Activated T-helper 17 cell treated with anti-CD3 and anti-CD28 coated beads, Interleukin-2, amount 50 U/mL, for 72 hours (primary cell): Measurements from ENCODE around the gene TMEM198. TPM values are rescaled to one million over a fixed set of nuclear protein-coding genes. Genes with fewer than 3 reads are reported as not detected.

Experiments
- ATAC-seq: fragments of 150-1000 bp; cut with Tn5 transposase; replicated peaks from 2 replicates; pipeline ENCODE4 v1.10.0; 2021; ENCODE audit warnings: mild to moderate bottlenecking, moderate library complexity
- H3K27ac Mint-ChIP-seq: one replicate; pipeline ENCODE4 v1.8.0; 2022; ENCODE audit warnings: mixed read lengths
- H3K27me3 Mint-ChIP-seq: one replicate; pipeline ENCODE4 v1.8.0; 2022; ENCODE audit warnings: mixed read lengths
- H3K36me3 Mint-ChIP-seq: one replicate; pipeline ENCODE4 v1.8.0; 2022; ENCODE audit warnings: low read depth, mild to moderate bottlenecking, mixed read lengths
- H3K4me1 Mint-ChIP-seq: one replicate; pipeline ENCODE4 v1.8.0; 2022; ENCODE audit warnings: mixed read lengths
- H3K4me3 Mint-ChIP-seq: one replicate; pipeline ENCODE4 v1.8.0; 2022; ENCODE audit warnings: mild to moderate bottlenecking, mixed read lengths
- H3K9me3 Mint-ChIP-seq: one replicate; pipeline ENCODE4 v1.8.0; 2022; ENCODE audit warnings: mixed read lengths
- total RNA-seq, 2 donors: library from RNA; stranded (reverse); gene quantifications; one replicate each; pipeline ENCODE4 v1.2.3, GENCODE V29; 2022

TMEM198 gene
- total RNA-seq, 2 donors from 2014 or later, result 3.7 to 5.1 TPM

DNA sequence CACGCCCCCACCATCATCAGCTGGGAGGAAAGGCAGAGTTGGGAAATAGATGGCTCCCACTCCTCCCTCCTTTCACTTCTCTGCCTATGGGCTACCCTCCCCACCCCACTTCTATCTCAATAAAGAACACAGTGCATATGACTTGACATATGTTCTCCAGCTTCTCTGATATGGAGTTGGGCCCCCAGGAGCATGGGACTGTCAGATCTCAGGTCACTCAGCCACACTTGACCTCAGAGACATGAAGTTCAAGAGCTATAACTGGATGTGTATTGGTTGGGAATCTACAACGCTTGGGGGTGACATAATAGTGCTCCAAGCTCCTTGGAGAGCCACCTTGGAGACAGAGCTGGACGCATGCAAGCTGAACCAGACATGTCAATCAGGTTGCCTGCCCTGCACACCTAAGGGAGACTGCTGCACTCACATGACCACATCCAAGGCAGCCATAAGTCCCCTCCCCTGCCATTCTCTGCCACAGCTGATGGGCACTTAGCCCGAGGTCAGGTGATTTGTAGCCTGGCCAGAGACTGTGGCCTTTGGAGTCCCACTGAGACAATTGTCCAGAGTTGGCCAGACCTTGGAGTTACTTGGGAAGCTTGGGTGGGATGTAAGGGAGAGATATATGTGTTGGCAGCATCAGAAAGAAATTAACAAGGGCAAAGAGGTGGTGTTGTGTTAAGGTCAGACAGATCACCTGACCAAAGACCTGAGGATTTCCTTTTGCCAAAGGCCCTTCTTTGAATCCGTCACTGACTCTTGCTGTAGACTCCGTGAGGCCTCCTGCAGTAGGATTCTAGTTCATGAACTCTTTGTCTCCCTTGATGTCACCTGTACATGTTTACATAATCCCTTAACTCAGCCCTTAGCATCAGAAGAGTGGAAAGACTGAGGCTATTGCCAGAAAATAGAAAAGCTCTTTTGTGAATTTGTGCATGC, 32.0 kb downstream of the TMEM198 start:
- H3K27ac Mint-ChIP-seq, result no peak overlapping the region
- no peak for ATAC-seq
- no peaks in the 10 kb centered on the region for H3K36me3 Mint-ChIP-seq
- peaks cover 35% of the 10 kb centered on the region for H3K27me3 Mint-ChIP-seq
- no peak overlapping the region for H3K4me3 Mint-ChIP-seq
- no peaks in the 10 kb centered on the region for H3K4me1 Mint-ChIP-seq
- no peaks in the 10 kb centered on the region for H3K9me3 Mint-ChIP-seq

- H3K27ac Mint-ChIP-seq, result no peak overlapping the region
- H3K9me3 Mint-ChIP-seq, result no peaks in the 10 kb centered on the region
- H3K36me3 Mint-ChIP-seq, result no peaks in the 10 kb centered on the region
- no peak overlapping the region for H3K4me3 Mint-ChIP-seq
- H3K4me1 Mint-ChIP-seq, result no peaks in the 10 kb centered on the region
- ATAC-seq, result no peak
- H3K27me3 Mint-ChIP-seq, result peaks cover 33% of the 10 kb centered on the region
Observed at GRCh38 chr2:219576505-219577388, 32.9 kb downstream of the TMEM198 start.

- H3K27me3 Mint-ChIP-seq, result peaks cover 21% of the 10 kb centered on the region
- H3K4me1 Mint-ChIP-seq, result no peaks in the 10 kb centered on the region
- no peak for ATAC-seq
- no peaks in the 10 kb centered on the region for H3K9me3 Mint-ChIP-seq
- no peak overlapping the region for H3K4me3 Mint-ChIP-seq
- H3K27ac Mint-ChIP-seq, result no peak overlapping the region
- no peaks in the 10 kb centered on the region for H3K36me3 Mint-ChIP-seq
Observed at GRCh38 chr2:219578811-219579613, 35.2 kb downstream of the TMEM198 start.

- H3K27ac Mint-ChIP-seq, result no peak overlapping the region
- H3K36me3 Mint-ChIP-seq, result no peaks in the 10 kb centered on the region
- no peaks in the 10 kb centered on the region for H3K4me1 Mint-ChIP-seq
- no peak for ATAC-seq
- H3K9me3 Mint-ChIP-seq, result no peaks in the 10 kb centered on the region
- H3K27me3 Mint-ChIP-seq, result peaks cover 19% of the 10 kb centered on the region
- no peak overlapping the region for H3K4me3 Mint-ChIP-seq
Observed at GRCh38 chr2:219581346-219581745, 37.5 kb downstream of the TMEM198 start.

GRCh38 chr2:219591091-219591490, 47.3 kb downstream of the TMEM198 start:
- Mint-ChIP-seq H3K4me1 (no peaks in the 10 kb centered on the region), H3K4me3 (no peak overlapping the region), H3K36me3 (no peaks in the 10 kb centered on the region), H3K9me3 (no peaks in the 10 kb centered on the region), H3K27me3 (peaks cover 17% of the 10 kb centered on the region), H3K27ac (no peak overlapping the region)
- no peak for ATAC-seq

- ATAC-seq, result no peak
- Mint-ChIP-seq H3K27me3 (peaks cover 12% of the 10 kb centered on the region), H3K4me1 (no peaks in the 10 kb centered on the region), H3K9me3 (no peaks in the 10 kb centered on the region), H3K36me3 (no peaks in the 10 kb centered on the region), H3K4me3 (no peak overlapping the region), H3K27ac (no peak overlapping the region)
Observed at GRCh38 chr2:219592736-219593135, 48.9 kb downstream of the TMEM198 start.

DNA sequence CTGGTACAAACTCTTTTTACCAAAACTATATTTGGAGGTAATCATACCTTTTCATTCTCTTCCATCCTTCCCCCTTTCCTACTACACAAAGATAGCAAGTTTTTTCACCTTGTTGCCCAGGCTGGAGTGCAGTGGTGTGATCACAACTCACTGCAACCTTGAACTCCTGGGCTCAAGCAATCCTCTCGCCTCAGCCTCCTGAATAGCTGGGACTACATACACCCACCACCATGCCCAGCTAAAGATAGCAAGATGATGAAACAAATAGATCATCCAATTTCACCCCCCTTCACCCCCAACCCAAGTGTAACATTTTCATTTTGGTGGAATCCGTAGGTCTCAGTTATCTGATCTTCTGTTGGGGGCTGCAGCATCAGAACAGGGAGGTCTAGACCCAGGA, 49.3 kb downstream of the TMEM198 start:
- ATAC-seq, result no peak
- no peak overlapping the region for H3K4me3 Mint-ChIP-seq
- no peaks in the 10 kb centered on the region for H3K36me3 Mint-ChIP-seq
- H3K27ac Mint-ChIP-seq, result no peak overlapping the region
- H3K4me1 Mint-ChIP-seq, result no peaks in the 10 kb centered on the region
- no peaks in the 10 kb centered on the region for H3K9me3 Mint-ChIP-seq
- H3K27me3 Mint-ChIP-seq, result peaks cover 12% of the 10 kb centered on the region

DNA sequence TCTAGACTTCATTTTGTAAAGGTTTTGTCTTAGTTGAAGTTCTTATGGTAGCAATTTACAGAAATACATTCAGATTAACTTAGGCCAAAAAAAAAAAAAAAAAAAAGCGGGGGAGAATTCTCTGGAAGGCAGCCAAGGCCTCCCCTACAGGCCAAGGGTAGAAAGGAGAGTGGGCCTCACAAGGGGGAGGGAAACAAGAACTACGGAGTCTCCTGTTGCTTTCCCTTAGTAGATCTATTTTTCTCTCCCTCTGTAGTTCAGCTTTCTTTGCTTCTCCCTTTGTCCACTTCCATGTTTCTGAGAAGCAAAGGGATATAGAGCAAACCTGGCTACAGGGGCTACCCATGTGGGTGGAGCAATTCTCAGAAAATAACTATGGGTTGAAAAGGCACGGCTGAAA, 51.4 kb downstream of the TMEM198 start:
- no peaks in the 10 kb centered on the region for H3K36me3 Mint-ChIP-seq
- peaks cover 9% of the 10 kb centered on the region for H3K4me1 Mint-ChIP-seq
- no peak overlapping the region for H3K4me3 Mint-ChIP-seq
- peaks cover 12% of the 10 kb centered on the region for H3K27me3 Mint-ChIP-seq
- no peak for ATAC-seq
- H3K27ac Mint-ChIP-seq, result no peak overlapping the region
- H3K9me3 Mint-ChIP-seq, result no peaks in the 10 kb centered on the region

- peak overlapping the region; percentile 95 for H3K27ac Mint-ChIP-seq
- H3K36me3 Mint-ChIP-seq, result peaks cover 16% of the 10 kb centered on the region
- H3K9me3 Mint-ChIP-seq, result no peaks in the 10 kb centered on the region
- H3K4me3 Mint-ChIP-seq, result peak overlapping the region; percentile 95
- peak; percentile 1 for ATAC-seq
- peaks cover 9% of the 10 kb centered on the region for H3K4me1 Mint-ChIP-seq
- H3K27me3 Mint-ChIP-seq, result peaks cover 12% of the 10 kb centered on the region
Observed at GRCh38 chr2:219596954-219597551, 53.2 kb downstream of the TMEM198 start.

GRCh38 chr2:219597552-219598307, 53.9 kb downstream of the TMEM198 start, which contains the start of gene STK11IP:
Gene STK11IP (plus strand): TSS chr2:219597857. CDS start chr2:219598120, 263 bp downstream.
- peaks cover 9% of the 10 kb centered on the region for H3K4me1 Mint-ChIP-seq
- peak; percentile 94 for ATAC-seq

DNA sequence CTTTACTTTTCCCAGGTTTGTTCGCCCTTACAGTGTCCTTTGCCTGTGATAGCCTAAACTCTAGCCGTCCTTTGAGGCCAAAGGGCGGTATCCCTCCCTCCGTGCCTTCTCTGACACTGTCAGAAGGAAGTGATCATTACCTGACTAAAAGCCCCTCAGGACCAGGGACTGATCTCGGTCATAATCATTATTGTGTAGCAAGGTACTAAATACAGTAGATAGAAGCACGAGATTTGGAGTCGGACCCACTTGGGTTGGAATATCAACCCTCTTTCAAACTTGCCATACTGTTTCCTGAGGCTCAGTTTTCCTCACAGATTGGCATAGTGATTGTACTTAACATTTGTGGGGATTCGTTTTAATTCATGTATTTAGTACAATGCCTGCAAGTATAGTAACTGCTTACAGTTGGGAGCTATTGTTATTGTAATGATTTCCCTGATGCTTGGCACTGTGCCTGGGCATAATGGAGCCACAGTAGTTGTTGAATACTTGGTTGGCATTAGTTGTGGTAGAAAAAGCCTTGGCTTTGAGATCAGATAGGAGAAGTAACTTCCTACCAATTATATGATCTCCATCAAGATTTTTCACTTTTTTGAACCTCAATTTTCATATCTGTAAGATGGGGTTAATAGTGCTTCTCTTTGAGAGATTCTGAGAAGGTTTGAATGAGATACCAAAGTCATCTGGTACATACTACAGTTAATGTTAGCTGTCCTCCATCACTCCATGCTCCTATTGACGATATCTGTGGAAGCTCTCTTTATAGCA, 54.7 kb downstream of the TMEM198 start:
- peak overlapping the region; percentile 95 for H3K27ac Mint-ChIP-seq
- H3K4me3 Mint-ChIP-seq, result peak overlapping the region; percentile 95
- ATAC-seq, result no peak
- peaks cover 9% of the 10 kb centered on the region for H3K4me1 Mint-ChIP-seq
- H3K9me3 Mint-ChIP-seq, result no peaks in the 10 kb centered on the region
- H3K36me3 Mint-ChIP-seq, result peaks cover 31% of the 10 kb centered on the region
- H3K27me3 Mint-ChIP-seq, result peaks cover 5% of the 10 kb centered on the region

More at GRCh38 chr2:219597552-219598307, 53.9 kb downstream of the TMEM198 start, which contains the start of gene STK11IP:
- H3K4me3 Mint-ChIP-seq, result peak within 1 kb of the TSS; percentile 95
- H3K36me3 Mint-ChIP-seq, result peaks cover 23% of the 10 kb centered on the region
- H3K27me3 Mint-ChIP-seq, result peaks cover 9% of the 10 kb centered on the region
- H3K9me3 Mint-ChIP-seq, result no peaks in the 10 kb centered on the region
- peak within 1 kb of the TSS; percentile 95 for H3K27ac Mint-ChIP-seq
